ENCODE results near the gene SCAI.
"Not testable (repeated sequence)": the region's sequence is repeated elsewhere in the genome, so short reads cannot be mapped to it uniquely, and the experiment has no call there.

SCAI gene

DNA sequence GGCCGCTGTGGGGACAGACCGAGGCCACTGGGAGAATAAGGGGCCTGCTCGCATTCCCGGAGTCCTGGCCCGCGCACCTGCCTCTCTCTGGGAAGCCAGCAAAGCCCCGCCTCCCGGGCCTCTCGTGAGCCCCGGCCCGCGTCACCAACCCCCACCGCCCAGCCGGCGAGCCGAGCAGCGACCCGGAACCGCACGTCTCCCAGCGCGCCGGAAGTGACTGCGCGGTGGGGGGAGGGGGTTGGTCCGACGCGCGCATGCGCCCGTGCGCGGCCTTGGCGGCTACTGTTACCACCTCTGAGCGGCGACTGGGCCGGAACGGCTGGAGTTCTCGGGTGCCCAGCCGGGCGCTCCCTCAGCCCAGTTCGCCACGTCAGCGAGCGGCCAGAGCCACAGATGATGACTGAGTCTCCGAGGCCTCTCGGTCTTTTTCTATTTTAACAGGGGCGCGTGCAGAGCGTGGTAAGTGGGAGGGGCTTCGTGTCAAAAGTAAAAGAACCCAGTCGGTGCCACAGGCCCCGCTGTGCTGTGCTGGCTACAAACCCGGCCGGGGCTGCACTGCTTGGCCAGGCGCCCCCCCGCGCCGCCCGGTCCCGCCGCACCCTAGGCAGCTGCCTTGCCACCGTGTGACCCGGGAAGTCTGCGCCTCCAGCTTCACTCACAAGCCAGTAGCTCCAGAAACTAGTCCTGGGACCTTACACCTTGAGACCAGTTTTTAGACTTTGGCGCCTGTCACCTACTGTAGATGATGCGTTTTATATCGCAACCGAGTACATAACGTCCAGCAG lies 202.2 kb downstream of the SCAI start, which contains the start of gene GOLGA1:
TSS of gene GOLGA1 (minus strand) at position 190 of the 785 bp plus-strand sequence. CDS start 2,372 bp downstream, outside the sequence.
- DNase-seq = peak; percentile 96

GRCh38 chr9:124940521-124940893 lies 202.8 kb downstream of the SCAI start:
- peak; percentile 45 for DNase-seq

- DNase-seq = no peak
Observed at GRCh38 chr9:124939944-124940343, 203.4 kb downstream of the SCAI start.

DNA sequence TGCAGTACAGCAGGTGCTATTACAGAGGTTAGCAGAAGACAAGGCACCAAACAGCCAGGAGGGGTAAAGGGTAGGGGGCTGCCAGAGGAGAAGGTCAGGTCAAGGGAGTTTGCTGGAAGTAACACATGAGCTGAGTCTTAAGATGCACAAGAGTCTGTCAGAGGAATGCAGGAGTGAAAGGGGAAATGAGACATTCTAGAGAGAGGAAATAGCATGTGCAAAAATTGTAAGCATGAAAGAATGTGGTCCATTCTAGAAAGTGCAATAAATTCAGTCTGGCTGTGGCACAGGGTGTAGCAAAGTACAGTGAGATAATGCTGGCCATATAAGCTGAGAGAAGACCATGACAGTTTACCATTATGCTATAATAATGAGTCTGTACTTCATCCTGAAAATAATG lies 209.0 kb downstream of the SCAI start:
- no peak for DNase-seq

- no peak for DNase-seq
Observed at GRCh38 chr9:124932333-124932732, 211.0 kb downstream of the SCAI start.

DNA sequence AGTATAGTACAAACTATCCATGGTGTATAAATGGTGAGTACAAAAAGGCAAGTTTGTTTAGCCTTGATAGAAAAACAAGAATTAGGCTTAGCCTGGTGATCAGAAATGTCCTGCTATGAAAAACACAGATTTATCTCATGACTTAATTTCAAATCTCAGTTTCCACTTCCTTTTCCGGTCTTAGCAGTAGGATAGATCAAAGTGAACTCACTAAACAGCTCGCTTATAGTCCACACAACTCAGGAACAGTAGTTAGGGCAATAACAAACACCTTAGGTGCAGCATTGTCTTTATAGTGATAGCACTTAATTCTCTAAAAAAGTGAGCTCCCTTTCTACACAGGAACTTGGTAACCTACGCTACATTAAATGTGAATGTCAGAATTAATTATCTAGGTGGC lies 213.9 kb downstream of the SCAI start:
- DNase-seq = no peak

GRCh38 chr9:124928116-124928515 lies 215.2 kb downstream of the SCAI start:
- no peak for DNase-seq

DNA sequence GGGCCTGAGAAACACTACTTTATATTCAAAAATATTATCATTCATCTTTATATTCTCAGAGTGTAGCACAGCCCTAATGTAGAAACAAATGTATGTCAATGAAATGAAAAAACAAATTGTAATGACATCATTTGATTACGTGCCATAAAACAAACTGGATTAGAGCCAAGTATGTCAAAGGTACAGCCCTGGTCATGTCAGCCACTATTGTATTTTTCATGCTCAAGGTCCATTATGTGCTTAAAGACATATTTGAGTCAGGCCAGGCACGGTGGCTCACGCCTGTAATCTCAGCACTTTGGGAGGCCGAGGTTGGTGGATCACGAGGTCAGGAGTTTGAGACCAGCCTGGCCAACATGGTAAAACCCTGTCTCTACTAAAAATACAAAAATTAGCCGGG lies 222.9 kb downstream of the SCAI start:
- DNase-seq = not testable (repeated sequence)

DNA sequence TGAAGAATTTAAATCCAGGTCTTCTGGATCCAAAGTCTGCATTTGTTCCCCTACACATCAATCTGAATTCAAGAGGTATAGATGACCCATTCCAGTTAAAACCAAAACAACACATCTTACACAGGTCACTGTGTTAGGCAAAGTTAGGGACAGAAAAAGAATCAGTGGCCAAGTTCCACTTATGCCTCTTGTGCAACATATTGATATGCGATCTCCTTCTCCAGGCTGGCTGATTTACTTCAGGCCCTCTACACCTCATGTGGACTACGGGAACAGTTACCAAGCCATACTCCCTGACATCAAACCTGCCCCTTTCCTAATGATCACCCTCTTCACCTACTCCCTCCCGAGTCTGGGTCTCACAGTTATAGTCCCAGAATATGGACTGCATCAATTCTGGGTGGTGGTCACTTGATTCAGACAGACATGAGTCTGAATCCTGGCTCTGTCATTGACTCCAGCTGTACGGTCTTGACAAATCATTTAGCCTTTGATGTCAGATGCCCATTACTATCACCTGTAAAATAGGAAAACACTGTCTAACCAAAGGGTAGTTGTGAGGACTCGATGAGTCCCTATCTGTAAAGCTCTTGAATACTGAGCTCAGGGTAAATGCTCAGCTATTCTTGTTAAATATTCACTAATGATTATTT lies 228.4 kb downstream of the SCAI start:
- DNase-seq = no peak

- no peak for DNase-seq
Observed at GRCh38 chr9:124913378-124913777, 229.9 kb downstream of the SCAI start.

DNA sequence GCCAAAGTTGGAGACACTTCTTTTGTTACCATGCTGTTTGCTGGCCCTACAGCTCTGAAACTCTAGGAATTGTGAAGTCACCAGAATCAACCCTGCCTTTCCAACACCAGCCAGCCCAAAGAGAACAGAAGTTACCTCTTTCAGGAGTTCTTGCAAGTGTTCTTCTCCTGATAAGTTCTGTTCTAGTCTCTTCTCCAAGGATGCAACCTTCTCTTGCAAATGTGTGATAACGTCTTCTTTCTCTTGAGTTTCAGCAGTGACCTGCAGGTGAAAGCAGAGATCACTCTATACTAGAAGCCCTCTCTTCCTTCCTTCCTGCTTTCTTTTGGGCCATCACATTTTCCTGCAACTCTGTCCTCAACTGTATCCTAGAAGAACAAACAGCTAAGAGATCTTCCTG lies 231.6 kb downstream of the SCAI start:
- DNase-seq = no peak

DNA sequence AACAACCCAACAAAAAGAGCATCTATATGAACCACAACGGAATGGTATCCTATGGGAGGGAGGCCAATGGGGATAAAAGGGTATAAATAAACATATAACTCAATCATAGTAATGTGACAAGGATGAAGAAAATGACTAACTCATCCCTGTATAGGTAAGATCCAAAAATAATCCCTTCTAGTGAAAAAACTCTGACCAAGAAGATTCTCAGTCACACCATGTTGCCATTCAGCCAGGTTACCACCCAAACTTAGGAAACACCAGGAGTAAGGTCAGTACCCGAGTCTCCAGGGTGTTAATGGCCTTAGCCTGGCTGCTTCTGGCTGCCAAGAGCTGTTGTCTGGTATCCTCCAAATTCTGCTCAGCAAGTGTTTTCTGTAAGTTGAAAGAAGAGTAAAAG lies 235.2 kb downstream of the SCAI start:
- no peak for DNase-seq

GRCh38 chr9:124906966-124907365 lies 236.4 kb downstream of the SCAI start:
- no peak for DNase-seq

- DNase-seq = no peak
Observed at GRCh38 chr9:124899845-124900244, 243.5 kb downstream of the SCAI start.

- DNase-seq = no peak
Observed at GRCh38 chr9:124897570-124898460, 245.5 kb downstream of the SCAI start.

DNA sequence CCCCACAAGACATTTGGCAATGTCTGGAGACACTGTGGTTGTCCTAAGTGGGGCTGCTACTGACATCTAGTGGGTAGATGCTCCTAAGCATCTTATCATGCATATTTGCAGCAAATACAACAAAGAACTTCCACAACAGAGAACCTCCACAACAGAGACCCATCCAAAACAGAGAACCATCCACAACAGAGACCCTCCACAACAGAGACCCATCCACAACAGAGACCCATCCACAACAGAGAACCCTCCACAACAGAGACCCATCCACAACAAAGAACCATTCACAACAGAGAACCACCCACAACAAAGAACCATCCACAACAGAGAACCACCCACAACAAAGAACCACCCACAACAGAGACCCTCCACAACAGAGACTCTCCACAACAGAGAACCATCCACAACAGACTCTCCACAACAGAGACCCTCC lies 248.6 kb downstream of the SCAI start:
- no peak for DNase-seq

GRCh38 chr9:124894035-124894740 lies 249.1 kb downstream of the SCAI start:
- DNase-seq = no peak

Data from NCI-H2171 (cell line).